Measurements from ENCODE around the gene NTN5. TPM values are rescaled to one million over a fixed set of nuclear protein-coding genes. Genes with fewer than 3 reads are reported as not detected.

The NTN5 gene
- total and polyA plus RNA-seq, 2 experiments from 2014 or later: 0.33 TPM; not detected in 1

DNA sequence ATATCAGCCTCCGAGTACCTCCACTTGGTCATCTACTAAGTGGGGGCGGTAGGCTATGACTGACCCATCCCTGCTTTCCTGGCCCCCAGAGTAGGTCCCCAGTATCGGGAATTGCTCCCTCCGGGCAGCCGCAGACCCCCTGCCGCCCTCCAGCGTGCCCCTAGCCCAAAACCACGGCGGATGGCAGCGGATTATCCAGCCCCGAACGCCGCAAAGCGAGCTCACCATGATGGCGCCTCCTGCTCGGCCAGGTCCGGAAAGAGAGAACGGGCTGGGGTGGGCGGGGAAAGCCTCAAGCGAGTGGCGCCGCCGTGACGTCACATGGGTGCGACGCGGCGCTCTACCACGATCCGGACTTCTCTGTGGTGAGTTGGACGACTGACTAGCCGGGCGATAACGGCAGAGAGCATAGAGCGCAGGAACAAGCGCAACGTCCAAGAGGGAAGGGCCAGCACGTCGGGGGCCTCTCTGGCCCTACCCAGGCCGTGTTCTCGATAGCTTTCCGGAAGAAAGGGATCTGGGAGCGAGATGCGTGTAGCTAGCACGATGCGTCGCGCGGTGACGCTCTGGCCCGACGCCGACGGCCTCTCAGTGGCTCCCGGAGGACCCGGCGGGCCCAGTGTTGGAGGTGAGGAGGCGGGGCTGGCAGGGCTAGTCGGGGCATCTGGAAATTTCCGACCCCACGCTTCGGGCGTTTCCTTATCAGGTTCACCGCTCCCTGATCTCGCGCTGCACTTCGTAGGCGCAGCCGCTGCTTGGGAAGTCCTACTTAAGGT lies 53.7 kb downstream of the NTN5 start, which contains the start of the genes RPL18 and SPHK2:
Gene RPL18 (minus strand): TSS at position 263 of the 776 bp plus-strand sequence. CDS start 35 bp downstream, at position 228.
Gene SPHK2 (plus strand): TSS at position 591 of the 776 bp plus-strand sequence. CDS start 1,009 bp downstream, outside the sequence.
- Histone ChIP-seq H3K9me3 (ENCODE audit: low read depth) (no peaks in the 10 kb centered on the region), H3K4me2 (peak within 1 kb of the TSS; percentile 99), H4K20me1 (ENCODE audit: insufficient read depth, poor library complexity, severe bottlenecking) (peaks cover 34% of the 10 kb centered on the region), H3K79me2 (peaks cover 33% of the 10 kb centered on the region), H3K4me3 (peak within 1 kb of the TSS; percentile 61), H2AFZ (peak within 1 kb of the TSS; percentile 13), H3K27ac (peak within 1 kb of the TSS; percentile 86), H3K9me2 (replicated peaks; ENCODE audit: insufficient read depth) (no peaks in the 10 kb centered on the region), H3K36me3 (replicated peaks; ENCODE audit: insufficient read depth, low read depth) (no peaks in the 10 kb centered on the region), H3K27me3 (no peaks in the 10 kb centered on the region), H3K4me1 (ENCODE audit: insufficient read depth) (peaks cover 36% of the 10 kb centered on the region)
- WGBS (ENCODE audit: low lambda C conversion rate, missing lambda C conversion rate): 1% methylated on average over 53 of the region's 69 CpGs
- TF ChIP-seq CTCF (IDR thresholded peaks at IDR 0.05; ENCODE audit: poor library complexity) (no peak), EZH2phosphoT487 (IDR thresholded peaks at IDR 0.05; ENCODE audit: low read depth, severe bottlenecking, unreplicated experiment) (no peak), EZH2 (IDR thresholded peaks at IDR 0.05; ENCODE audit: borderline replicate concordance) (no peak)
- peak; percentile 99 for DNase-seq (ENCODE audit: low spot score)

GRCh38 chr19:48618278-48618915 lies 54.4 kb downstream of the NTN5 start:
- H3K36me3 ChIP-seq (replicated peaks; ENCODE audit: insufficient read depth, low read depth): no peaks in the 10 kb centered on the region
- peaks cover 40% of the 10 kb centered on the region for H3K79me2 ChIP-seq
- WGBS (ENCODE audit: low lambda C conversion rate, missing lambda C conversion rate): 2% methylated on average over 18 of the region's 18 CpGs
- peaks cover 38% of the 10 kb centered on the region for H3K4me1 ChIP-seq (ENCODE audit: insufficient read depth)
- H3K9me3 ChIP-seq (ENCODE audit: low read depth): no peaks in the 10 kb centered on the region
- no peaks in the 10 kb centered on the region for H3K9me2 ChIP-seq (replicated peaks; ENCODE audit: insufficient read depth)
- TF ChIP-seq EZH2 (IDR thresholded peaks at IDR 0.05; ENCODE audit: borderline replicate concordance) (no peak), CTCF (IDR thresholded peaks at IDR 0.05; ENCODE audit: poor library complexity) (no peak), EZH2phosphoT487 (IDR thresholded peaks at IDR 0.05; ENCODE audit: low read depth, severe bottlenecking, unreplicated experiment) (no peak)
- H3K4me3 ChIP-seq: peak overlapping the region; percentile 61
- peak; percentile 24 for DNase-seq (ENCODE audit: low spot score)
- no peaks in the 10 kb centered on the region for H3K27me3 ChIP-seq
- peak overlapping the region; percentile 99 for H3K4me2 ChIP-seq
- peaks cover 34% of the 10 kb centered on the region for H4K20me1 ChIP-seq (ENCODE audit: insufficient read depth, poor library complexity, severe bottlenecking)
- no peak overlapping the region for H2AFZ ChIP-seq
- peak overlapping the region; percentile 86 for H3K27ac ChIP-seq

DNA sequence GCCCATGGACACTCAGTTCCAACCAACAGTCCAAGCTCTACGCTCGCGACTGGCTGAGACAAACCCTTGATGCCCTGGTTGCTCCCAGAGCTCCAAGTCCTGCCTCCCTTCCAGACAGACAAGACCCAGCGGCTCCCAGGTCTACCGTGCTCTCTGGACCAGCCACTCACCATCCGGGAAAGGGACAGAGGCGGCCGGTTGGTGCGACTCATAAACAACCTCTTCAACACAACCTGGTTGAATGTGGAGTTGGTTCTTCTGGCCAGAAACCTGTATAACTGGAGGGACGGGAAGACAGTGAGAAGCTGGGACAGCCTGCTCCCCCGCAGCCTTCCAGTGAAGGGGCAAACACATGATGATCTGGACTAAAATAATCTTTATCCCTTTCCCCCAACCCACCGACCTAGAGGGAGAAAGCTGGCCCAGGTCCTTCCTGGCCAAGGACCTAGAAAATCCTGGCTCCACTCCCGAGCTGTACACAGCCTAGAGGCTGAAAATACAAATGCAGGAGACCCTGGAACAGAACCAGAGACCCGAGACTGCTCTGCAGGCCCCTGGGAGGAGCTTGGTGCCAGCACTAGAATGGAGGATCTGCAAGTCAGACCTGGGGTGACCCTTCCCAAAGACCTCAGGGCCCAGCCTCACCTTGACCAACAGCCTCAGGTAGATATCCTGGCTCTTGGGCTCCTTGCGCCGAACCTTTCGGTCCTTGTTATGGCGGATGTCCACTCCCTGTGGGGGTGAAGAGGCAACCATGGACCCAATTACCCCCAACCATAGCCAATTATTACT lies 55.5 kb downstream of the NTN5 start:
- H3K4me3 ChIP-seq: peak overlapping the region; percentile 61
- H3K27ac ChIP-seq: peak overlapping the region; percentile 86

More for the DNA sequence above, 55.5 kb downstream of the NTN5 start:
- TF ChIP-seq EZH2 (IDR thresholded peaks at IDR 0.05; ENCODE audit: borderline replicate concordance): no peak
- no peak for TF ChIP-seq EZH2phosphoT487 (IDR thresholded peaks at IDR 0.05; ENCODE audit: low read depth, severe bottlenecking, unreplicated experiment)
- TF ChIP-seq CTCF (IDR thresholded peaks at IDR 0.05; ENCODE audit: poor library complexity): no peak
- Histone ChIP-seq H2AFZ (no peak overlapping the region), H3K9me3 (ENCODE audit: low read depth) (no peaks in the 10 kb centered on the region), H3K4me2 (peak overlapping the region; percentile 99), H3K4me1 (ENCODE audit: insufficient read depth) (peaks cover 29% of the 10 kb centered on the region), H3K9me2 (replicated peaks; ENCODE audit: insufficient read depth) (no peaks in the 10 kb centered on the region), H4K20me1 (ENCODE audit: insufficient read depth, poor library complexity, severe bottlenecking) (peaks cover 34% of the 10 kb centered on the region), H3K79me2 (peaks cover 40% of the 10 kb centered on the region), H3K27me3 (no peaks in the 10 kb centered on the region), H3K36me3 (replicated peaks; ENCODE audit: insufficient read depth, low read depth) (no peaks in the 10 kb centered on the region)
- peak; percentile 14 for DNase-seq (ENCODE audit: low spot score)
- WGBS (ENCODE audit: low lambda C conversion rate, missing lambda C conversion rate): 77% methylated on average over 18 of the region's 18 CpGs
